HG03432 (cell line): ENCODE measurements around the gene NTRK1.

Experiments
- ATAC-seq: cut with Tn5 transposase; IDR thresholded peaks from one replicate; pipeline ENCODE4 v1.9.1; 2021; ENCODE audit warnings: mild to moderate bottlenecking, moderate library complexity; ENCODE audit not compliant: unreplicated experiment

Gene NTRK1

DNA sequence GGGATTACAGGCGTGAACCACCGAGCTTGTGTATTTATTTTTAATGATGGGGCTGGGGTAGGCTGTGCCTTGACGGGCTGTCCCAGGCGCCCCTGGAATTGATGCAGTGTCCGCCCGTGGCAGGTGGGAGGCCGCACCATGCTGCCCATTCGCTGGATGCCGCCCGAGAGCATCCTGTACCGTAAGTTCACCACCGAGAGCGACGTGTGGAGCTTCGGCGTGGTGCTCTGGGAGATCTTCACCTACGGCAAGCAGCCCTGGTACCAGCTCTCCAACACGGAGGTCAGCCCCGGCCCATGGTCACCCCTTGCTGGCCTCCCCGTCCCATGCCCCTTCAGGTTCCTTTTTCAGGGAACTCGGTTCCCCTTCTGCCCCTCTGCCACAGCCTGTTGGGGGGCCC is 19.2 kb downstream of the NTRK1 start:
- ATAC-seq, result no peak

DNA sequence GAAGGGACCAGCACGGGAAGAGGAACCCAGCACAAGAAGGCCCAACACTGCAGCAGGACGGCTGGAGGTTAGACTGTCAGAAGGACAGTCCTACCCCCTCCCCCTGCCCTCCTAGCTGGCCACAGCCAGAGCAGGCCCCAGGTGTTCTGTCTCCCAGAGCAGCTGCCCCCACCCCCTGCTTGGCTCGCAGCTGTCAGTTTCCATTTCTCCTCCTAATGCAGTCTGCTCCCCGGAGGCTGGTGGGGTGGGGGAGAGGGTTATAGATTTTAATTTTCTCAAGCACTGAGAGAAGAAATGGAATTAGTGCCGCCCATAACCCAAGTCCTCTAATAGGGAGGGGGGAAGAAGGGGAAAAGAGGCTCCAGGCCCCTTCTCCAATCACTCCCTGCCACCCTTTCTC is 19.8 kb downstream of the NTRK1 start:
- ATAC-seq, result no peak

DNA sequence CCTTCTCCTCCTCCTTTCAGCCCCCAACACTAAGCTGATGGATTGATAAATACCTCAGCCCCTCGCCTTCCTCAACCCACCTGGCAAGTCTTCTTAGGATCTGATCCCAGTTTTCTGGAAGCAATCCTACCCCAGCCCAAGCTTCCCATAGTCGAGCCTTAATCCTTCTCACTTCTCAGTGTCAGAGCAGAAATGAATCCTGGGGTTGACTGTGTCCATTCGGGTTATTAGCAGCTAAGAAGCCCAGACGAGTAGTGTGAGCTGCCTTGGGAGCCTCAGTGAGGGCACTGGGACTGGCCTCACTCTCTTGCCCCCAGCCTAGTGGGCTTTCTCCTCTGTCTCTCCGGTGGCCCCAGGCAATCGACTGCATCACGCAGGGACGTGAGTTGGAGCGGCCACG is 20.4 kb downstream of the NTRK1 start:
- ATAC-seq, result no peak

DNA sequence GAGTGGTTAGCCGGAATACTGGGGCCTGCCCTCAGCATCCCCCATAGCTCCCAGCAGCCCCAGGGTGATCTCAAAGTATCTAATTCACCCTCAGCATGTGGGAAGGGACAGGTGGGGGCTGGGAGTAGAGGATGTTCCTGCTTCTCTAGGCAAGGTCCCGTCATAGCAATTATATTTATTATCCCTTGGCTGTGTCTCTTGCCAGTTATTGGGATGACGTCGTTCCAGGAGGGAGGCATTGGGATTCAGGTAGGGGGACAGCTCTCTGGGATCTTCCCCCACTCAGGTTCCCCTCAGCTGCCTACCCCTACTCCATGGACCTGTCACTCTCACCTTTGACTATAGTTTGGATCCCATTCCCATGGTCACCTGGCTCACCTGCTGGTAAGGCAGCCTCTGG is 21.0 kb downstream of the NTRK1 start:
- no peak for ATAC-seq

DNA sequence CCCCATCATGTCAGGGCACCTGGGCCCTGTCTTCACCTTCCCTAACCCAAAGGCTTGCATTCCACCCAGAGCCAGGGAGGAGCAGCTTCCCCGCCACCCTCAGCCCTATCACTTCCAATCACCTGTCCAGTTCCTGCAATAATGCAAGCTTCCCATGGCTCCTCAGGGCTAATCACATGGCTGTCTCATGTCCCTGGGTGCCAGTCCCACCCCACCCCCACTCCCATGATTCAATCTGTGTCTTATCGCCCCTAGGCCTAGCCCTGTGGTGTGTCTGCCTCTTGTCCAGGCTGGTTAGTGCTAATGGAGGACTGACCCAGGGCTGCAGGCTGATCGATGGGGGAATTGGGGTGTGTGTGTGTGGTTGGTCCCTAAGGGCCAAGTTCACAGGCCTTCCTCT is 21.9 kb downstream of the NTRK1 start:
- no peak for ATAC-seq

DNA sequence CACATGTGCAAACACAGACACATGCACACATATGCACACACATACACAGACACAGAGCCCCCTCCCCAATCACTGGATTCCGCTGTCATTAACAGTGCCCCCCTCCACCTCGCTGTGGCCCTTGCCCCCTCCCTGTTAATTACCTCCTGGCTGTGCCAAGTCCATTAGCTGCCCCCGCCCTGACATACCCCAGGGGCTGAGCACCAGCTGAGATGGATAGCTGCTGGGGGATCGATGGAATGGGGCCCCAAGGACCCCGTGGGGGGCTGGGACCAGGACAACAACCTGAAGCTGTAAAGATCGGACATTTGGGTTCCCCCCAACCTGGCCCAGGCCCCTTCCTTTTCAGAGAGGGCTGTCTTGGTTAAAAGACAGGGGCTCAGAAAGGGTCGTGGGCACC is 23.3 kb downstream of the NTRK1 start:
- no peak for ATAC-seq

DNA sequence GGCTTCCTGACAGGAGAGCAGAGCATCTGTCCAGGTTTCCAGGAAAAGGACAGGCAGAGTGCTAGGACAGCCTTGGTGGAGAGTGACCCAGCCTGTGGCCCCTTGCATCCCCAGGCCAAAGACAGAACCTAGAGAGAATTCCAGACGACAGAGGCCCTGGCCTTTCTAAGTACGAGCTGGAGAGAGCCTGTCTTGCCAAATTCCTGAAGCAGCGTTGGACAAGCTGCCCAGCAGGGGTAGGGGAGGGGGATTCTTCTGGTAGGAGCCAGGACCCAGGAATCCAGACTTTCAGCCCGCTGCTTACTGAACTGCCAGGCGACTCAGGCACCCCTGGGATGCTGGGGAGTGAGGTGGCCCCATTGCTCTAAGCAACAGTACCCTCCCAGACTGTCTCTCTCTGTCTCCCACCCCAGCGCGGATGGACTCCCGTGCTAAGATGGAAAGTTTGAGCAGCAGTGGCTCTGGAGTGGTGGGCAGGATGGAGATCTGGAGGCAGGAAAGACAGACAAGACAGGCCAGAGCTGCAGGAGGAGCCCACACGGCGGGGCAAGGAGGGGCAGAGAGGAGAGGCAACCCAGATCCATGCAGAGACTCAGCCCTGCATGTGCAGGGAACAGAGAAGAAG is 24.0 kb downstream of the NTRK1 start:
- no peak for ATAC-seq

DNA sequence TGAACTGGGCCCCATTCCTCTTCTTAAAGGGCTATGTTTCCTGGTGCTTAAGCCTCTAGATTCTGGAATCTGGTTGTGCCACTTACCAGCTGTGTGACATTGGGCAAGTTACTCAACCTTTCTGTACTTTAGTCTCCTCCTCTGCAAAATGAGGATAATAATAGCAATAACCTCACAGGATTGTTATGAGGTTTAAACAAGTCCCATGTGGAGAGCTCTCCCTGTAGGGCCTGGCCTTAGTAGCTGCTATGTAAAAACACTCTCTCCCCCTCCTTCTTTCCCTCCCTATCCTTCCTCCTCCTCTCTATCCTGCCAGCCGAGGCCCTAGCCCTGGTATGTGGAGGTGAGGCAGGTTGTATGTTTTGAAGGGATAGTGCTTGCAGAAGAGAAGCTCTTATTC is 24.6 kb downstream of the NTRK1 start:
- ATAC-seq, result no peak

DNA sequence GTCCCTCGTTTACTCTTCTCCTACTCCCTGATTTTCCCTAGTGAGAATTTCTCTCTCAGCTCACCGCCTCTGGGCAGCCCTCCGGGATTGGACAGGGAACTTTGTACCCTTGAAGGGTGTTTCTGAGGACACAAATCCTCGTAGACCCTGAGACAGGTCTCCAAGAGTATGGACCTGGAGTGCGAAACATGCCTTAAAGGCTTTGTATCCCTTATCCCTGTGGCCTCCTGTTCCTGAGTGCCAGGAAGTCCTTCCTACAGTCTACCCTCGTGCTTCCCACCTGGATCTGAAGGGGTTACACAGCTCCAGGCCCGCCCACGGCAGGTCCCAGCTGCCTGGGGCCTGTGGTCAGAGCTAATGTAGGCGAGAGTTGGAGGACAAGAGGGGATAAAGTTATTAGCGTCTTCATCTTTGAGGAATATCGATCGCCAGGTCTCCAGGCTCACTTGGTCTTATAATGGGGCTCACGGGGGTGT is 25.3 kb downstream of the NTRK1 start:
- ATAC-seq, result no peak

DNA sequence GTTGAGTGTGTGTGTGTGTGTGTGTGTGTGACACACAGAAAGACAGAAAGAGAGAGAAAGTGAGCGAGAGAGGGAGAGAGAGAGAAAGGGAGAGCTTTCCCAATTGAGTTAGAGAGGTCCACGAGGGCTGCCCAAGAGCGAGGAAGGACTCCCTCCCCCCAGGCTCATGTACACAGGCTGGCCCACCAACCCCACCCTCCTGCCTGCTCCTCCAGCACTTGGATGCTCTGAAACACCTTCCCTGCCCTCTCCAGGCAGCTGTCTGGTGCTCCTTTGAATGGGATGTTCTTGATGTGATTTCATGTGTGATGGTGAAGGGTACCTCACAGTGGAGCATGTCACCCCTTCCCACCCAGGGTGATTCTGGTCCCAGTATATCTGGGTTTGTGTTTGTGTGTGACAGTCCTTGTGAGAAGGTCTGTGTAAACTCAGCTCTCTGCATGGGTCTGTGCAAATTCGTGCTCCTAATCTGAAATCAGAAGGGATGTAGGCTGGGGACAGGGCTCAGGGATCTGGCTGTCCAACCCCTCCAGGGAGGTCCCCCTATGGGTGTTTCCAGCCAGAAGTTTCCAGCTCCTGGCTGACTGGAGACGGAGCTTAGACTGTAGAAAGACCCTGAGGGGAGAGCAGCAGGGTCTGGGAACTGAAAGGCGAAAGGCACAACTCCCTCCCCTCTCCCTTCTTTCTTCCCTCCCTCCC is 26.1 kb downstream of the NTRK1 start:
- ATAC-seq, result no peak

DNA sequence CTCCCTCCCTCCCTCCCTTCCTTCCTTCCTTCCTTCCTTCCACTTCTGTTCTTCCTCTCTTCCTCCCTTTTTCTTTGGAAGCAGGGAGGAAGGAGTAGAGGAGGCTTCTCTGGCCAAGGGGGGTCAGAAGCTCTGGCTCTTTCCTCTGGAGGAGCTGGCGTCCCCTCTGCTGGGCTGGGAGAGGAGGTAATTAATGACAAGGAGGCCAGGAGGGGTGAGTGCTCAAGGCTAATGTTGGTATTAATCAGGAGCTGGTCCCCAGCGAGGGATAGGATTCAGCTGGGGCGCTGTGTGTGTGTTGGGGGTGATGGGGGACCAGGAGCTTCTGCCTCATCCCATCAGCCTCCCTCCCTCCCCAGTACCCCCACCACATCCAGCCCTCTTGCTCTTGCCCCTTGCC is 26.7 kb downstream of the NTRK1 start:
- ATAC-seq, result no peak

DNA sequence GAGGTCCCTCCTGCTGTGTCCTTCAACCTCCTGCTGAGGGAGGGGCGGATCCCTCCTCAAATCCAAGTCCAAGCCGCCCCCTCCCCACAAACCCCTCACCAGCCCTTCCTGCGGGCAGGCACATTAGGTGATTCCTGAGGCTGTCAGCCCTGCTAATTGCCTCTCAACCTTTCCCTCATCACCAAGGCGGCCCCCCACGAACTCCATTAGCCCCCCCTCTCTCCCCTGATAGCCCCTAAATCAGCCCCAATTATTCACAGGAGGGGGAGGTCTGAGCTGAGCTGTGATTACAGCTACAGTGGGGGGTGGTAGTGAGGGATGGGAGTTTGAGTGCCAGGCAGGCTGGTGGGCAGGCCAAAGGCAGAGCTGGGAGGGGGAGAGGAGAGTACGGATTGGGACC is 27.1 kb downstream of the NTRK1 start:
- no peak for ATAC-seq

DNA sequence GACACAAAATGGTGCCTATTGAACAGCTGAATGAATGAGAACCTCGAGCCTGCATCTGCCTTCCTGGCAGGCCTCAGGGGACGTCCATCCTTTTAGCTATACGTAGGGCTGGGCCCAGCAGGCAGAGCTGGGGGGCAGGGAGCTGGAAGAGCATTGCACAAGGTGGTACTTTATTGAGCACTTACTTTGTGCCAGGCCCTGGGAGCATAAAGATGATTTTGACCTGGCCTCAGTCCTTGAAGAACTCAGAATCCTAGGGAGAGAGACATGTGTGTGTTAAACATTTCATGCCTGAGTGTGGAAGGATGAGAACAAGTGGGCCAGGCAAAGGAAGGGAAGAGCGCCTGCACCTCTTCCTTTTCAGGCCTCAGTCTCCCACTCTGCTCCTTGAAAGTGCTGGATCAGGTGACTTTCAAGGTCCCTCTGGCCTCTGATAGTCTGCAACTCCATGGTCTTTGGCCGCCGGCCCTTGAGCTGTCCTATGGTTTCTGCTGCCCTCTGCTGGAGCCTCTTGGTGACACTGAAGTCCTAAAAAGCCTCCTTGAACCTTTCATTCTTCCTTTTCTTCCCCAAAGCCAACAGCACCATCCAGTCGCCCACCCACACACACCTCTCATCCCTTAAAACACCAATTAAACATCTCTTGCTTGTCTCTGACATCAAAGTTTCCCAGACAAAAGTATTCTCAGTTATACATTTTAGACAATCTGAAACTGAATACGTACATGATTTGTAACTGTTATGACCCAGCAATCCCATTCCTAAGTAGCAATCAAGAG is 29.3 kb downstream of the NTRK1 start:
- ATAC-seq, result no peak

DNA sequence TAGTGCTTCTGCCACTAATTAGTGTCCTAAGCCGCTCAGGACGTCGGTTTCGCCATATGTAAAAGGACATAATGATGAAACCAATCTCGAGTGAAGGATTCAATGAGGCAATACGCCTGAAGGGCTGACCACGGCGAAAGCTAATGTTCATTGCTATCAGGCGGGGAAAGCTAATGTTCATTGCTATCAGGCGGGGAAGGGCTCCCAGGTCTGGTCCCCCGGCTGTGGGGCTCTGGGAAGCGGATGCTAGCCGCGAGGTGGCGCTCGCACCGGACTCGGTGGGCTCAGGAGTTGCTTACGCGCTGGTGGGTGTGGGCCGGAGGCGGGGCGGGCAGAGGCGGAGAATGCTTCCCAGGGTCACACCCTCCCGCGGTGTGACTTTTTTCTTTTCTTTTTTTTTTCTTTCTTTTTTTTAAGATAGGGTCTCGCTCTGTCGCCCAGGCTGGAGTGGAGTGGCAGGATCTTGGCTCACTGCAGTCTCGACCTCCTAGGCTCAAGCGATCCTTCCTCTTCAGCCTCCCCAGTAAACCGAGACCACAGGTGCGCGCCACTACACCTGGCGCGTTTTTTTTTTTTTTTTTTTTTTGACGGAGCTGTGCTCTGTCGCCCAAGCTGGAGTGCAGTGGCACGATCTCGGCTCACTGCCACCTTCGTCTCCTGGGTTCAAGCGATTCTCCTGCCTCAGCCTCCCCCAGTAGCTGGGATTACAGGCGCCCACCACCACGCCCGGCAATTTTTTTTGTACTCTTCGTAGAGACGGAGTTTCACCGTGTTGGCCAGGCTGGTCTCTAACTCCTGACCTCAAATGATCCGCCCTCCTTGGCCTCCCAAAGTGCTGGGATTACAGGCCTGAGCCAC is 31.8 kb downstream of the NTRK1 start:
- peak; percentile 88 for ATAC-seq

DNA sequence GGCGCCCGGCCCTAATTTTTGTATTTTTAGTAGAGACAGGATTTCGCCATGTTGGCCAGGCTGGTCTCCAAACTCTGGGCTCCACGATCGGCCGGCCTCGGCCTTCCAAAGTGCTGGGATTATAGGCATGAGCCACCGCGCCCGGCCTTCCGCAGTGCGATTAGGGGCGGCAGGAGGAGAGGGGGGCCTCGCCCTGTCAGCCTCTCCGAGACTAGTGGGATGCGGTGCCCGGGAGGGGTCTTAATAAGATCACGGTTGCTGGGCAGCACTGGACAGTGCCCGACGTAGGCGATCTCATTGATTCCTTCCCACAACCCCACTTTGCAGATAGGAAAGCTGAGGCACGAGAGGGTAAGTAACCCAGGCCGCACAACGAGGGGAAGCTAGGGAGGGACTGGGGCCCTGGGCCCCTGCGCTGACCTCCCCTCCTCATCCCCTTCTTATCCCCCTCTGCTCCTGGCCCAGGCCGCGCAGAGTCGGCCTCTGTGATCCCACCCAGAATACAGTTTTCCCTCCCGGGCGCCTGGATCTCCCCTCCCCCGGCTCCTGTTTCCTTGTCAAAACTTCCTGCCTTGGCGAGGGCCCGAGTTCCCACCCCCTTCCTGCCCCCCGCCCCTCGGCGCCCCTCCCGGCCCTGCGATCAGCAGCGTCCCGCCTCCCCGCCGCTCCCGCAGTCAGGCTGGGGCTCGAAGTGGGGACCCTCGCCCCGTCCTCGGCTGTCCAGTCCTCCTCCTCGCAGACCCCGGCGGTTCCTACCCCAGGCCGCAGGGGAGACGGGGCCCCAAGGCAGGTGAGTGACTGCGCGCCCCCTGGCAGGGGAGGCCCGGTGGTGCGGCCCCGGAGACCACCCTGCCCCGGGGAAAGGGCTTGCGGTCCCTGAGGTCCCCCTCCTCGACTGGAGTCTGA is 32.6 kb downstream of the NTRK1 start, which contains the start of gene PEAR1:
TSS of gene PEAR1 (plus strand) at position 671 of the 906 bp plus-strand sequence. CDS start 10,209 bp downstream, outside the sequence.
- no peak for ATAC-seq

DNA sequence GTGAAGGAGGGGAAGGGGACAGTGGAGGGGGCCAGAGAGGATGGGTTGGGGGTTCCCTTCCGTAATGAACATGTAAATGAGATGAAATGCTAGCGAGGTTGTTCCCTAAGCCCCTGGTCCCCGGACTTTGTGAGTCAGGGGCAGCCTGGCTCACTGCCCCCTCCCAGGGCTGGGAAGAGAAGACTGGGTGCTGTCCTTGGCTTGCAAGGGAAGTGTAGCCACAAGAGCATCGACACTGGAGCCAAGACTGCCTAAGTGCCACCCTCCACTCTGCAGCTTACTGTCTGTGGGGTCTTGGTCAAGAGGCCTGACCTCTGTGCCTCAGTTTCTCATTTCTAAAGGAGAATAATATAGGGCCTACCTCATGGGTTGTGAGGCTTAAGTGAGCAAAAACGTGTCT is 33.3 kb downstream of the NTRK1 start:
- ATAC-seq, result no peak

DNA sequence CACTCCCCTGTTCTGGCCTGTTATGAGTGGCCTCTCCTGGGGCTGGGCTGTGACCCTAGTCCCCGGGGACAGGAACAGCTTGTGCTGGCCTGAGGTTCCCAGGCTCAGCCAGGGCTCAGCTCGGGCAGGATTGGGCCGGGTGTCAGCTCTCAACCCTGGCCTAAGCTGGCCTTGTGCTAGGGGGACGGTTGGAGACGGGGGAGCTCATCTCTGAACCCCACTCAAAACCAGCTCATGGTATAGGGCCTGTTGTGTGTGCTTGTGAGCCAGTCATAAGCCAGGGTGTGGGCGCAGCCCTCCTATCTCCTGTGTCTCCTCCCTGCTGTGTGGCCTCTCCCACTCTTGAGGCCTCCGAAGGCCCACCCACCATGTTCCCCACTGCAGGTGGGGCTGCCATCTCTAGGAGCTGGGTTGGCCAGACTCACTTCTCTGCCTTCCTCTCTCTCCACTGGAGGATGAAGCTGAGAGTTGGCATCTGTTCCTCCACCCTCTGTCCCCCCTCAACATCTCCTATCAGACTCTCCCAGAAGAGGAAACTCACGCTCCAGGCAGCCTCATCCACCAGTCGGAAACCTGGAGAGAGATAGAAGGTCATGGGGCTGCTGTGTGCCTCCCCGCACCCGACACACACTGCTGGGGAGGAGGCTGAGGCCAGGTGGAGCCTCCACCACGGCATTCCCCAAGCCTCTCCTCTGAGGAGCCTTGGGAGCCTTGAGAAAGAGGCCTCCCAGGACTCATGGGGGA is 34.2 kb downstream of the NTRK1 start:
- no peak for ATAC-seq

DNA sequence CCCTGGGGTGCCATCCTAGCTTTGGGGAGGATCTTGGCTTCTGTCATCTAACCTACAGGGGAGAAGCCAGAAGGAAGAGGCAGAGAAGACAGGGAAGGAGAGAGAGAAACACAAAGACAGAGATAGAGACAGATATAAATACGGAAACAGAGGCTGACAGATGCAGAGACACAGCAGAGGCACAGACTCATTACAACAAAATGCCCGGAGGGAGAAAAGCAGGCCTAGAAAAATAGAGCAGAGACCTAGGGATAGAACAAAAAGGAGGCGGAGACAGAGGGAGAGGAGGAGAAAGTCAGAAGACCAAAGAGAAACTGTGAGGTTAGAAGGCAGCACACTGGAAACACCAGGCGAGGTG is 34.8 kb downstream of the NTRK1 start:
- no peak for ATAC-seq

DNA sequence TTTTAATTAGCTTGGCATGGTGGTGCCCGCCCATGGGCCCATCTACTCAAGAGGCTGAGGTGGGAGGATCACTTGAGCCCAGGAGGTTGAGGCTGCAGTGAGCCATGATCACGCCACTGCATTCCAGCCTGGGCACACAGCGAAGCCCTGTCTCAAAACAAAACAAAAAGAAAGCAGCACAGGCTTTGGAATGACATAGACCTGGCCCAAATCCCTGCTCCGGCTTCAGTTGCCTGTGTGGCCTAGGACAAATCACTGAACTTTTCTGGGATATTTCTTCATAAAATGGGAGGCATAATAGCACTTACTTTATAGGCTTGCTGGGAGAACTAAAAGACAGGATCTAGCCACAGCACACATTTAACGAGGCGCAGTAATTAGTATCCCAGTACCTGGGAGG is 35.3 kb downstream of the NTRK1 start:
- no peak for ATAC-seq
